Measurements from ENCODE around the gene SP6.

SP6 gene

GRCh38 chr17:47810200-47810821, 40.7 kb downstream of the SP6 start:
- no peak for DNase-seq

- no peak for DNase-seq
Observed at GRCh38 chr17:47808830-47809480, 42.0 kb downstream of the SP6 start.

GRCh38 chr17:47808036-47808829, 42.7 kb downstream of the SP6 start:
- DNase-seq = no peak

GRCh38 chr17:47807421-47807820, 43.5 kb downstream of the SP6 start:
- DNase-seq = no peak

- DNase-seq = no peak
Observed at GRCh38 chr17:47806913-47807255, 44.1 kb downstream of the SP6 start.

GRCh38 chr17:47806026-47806912, 44.7 kb downstream of the SP6 start:
- DNase-seq = no peak

- no peak for DNase-seq
Observed at GRCh38 chr17:47804461-47804860, 46.5 kb downstream of the SP6 start.

- DNase-seq = no peak
Observed at GRCh38 chr17:47803751-47804150, 47.2 kb downstream of the SP6 start.

GRCh38 chr17:47803201-47803600, 47.8 kb downstream of the SP6 start:
- no peak for DNase-seq

GRCh38 chr17:47802341-47803022, 48.5 kb downstream of the SP6 start:
- peak; percentile 72 for DNase-seq

GRCh38 chr17:47801906-47802305, 49.1 kb downstream of the SP6 start:
- DNase-seq = no peak

GRCh38 chr17:47801176-47801765, 49.7 kb downstream of the SP6 start:
- DNase-seq = no peak

GRCh38 chr17:47800686-47801085, 50.3 kb downstream of the SP6 start:
- DNase-seq = no peak

GRCh38 chr17:47797797-47798196, 53.2 kb downstream of the SP6 start:
- DNase-seq = no peak
